IMR-90 (cell line): Measurements from ENCODE around the gene SLC5A3. TPM values are rescaled to one million over a fixed set of nuclear protein-coding genes. Genes with fewer than 3 reads are reported as not detected.

Source experiments
- ATAC-seq: fragments of 200-7000 bp; cut with Tn5 transposase; 2 replicates; pipeline ENCODE4 v1.9.1; 2020; ENCODE audit warnings: low read depth, mild to moderate bottlenecking, moderate library complexity
- BruUV-seq: library from RNA; stranded (reverse); fragments of 400-500 nt; replicated peaks from 2 replicates; lab custom pipeline; 2021; lab: Mats Ljungman, UMichigan
- CTCF ChIA-PET: fragments of 300-600 bp; formaldehyde crosslinking; extraction: SDS; loops from one replicate; lab custom pipeline; 2021; ENCODE audit warnings: antibody characterized with exemption; lab: Yijun Ruan, JAX
- POLR2A ChIA-PET: fragments of 300-600 bp; sonication (Branson Sonifier 250); formaldehyde crosslinking; loops from one replicate; lab custom pipeline; 2022; ENCODE audit warnings: antibody characterized with exemption; ENCODE audit not compliant: unreplicated experiment; lab: Charles Lee
- DNase-seq: peaks from one replicate; pipeline ENCODE4 v3.0.0; 2013
- H2AFZ ChIP-seq: replicated peaks from 2 replicates; pipeline ENCODE3; 2013; ENCODE audit warnings: low read length, mild to moderate bottlenecking; ENCODE audit not compliant: poor library complexity
- H2AK5ac ChIP-seq: 2 replicates; pipeline ENCODE4 v1.6.1; 2013; ENCODE audit warnings: low read depth, low read length, inconsistent platforms
- H2AK9ac ChIP-seq: replicated peaks from 2 replicates; pipeline ENCODE3; 2013; ENCODE audit warnings: mild to moderate bottlenecking, low read depth, low read length, moderate library complexity; ENCODE audit not compliant: poor library complexity
- H2BK120ac ChIP-seq: 2 replicates; pipeline ENCODE4 v1.6.1; 2013; ENCODE audit warnings: low read depth, low read length, inconsistent platforms
- H2BK15ac ChIP-seq: 3 replicates; pipeline ENCODE4 v1.6.1; 2013; ENCODE audit warnings: low read depth, low read length, inconsistent platforms
- H2BK20ac ChIP-seq: 2 replicates; pipeline ENCODE4 v1.6.1; 2013; ENCODE audit warnings: low read depth, mild to moderate bottlenecking, inconsistent platforms, low read length, moderate library complexity
- H2BK5ac ChIP-seq: 2 replicates; pipeline ENCODE4 v1.6.1; 2013; ENCODE audit warnings: mild to moderate bottlenecking, low read depth, low read length, inconsistent platforms; ENCODE audit not compliant: poor library complexity, severe bottlenecking
- H3K14ac ChIP-seq: replicated peaks from 2 replicates; pipeline ENCODE4 v1.6.1; 2013; ENCODE audit warnings: low read depth, low read length, inconsistent platforms
- H3K18ac ChIP-seq: 2 replicates; pipeline ENCODE4 v1.6.1; 2013; ENCODE audit warnings: low read depth, low read length, control low read depth
- H3K23ac ChIP-seq: 2 replicates; pipeline ENCODE4 v1.6.1; 2013; ENCODE audit warnings: low read depth, low read length, inconsistent platforms
- H3K27ac ChIP-seq: 2 replicates; pipeline ENCODE4 v1.5.1; 2013; ENCODE audit warnings: mild to moderate bottlenecking, control low read depth, low read length; ENCODE audit not compliant: insufficient read depth
- H3K27me3 ChIP-seq: 2 replicates; pipeline ENCODE4 v1.6.1; 2013; ENCODE audit warnings: low read length; ENCODE audit not compliant: control insufficient read depth, insufficient read depth
- H3K36me3 ChIP-seq: 2 replicates; pipeline ENCODE4 v1.6.1; 2013; ENCODE audit warnings: low read length, mixed read lengths; ENCODE audit not compliant: control insufficient read depth, insufficient read depth
- H3K4ac ChIP-seq: 2 replicates; pipeline ENCODE4 v1.6.1; 2013; ENCODE audit warnings: low read depth, low read length, inconsistent platforms
- H3K4me1 ChIP-seq: 2 replicates; pipeline ENCODE4 v1.6.1; 2013; ENCODE audit warnings: low read length, mixed read lengths; ENCODE audit not compliant: control insufficient read depth, insufficient read depth
- H3K4me2 ChIP-seq: 2 replicates; pipeline ENCODE4 v1.6.1; 2013; ENCODE audit warnings: low read depth, mild to moderate bottlenecking, control low read depth, low read length, moderate library complexity
- H3K4me3 ChIP-seq: 2 replicates; pipeline ENCODE4 v1.5.1; 2013; ENCODE audit warnings: low read depth, mild to moderate bottlenecking, control low read depth, low read length, moderate library complexity; ENCODE audit not compliant: insufficient read depth
- H3K56ac ChIP-seq: 2 replicates; pipeline ENCODE4 v1.6.1; 2013; ENCODE audit warnings: low read length, inconsistent platforms; ENCODE audit not compliant: insufficient read depth; ENCODE audit errors: extremely low read depth
- H3K79me1 ChIP-seq, 2 experiments: 2 replicates each; pipeline ENCODE4 v1.6.1; 2013; ENCODE audit warnings: low read length in 2 of 2, inconsistent platforms in 1 of 2, low read depth in 1 of 2
- H3K9ac ChIP-seq: 2 replicates; pipeline ENCODE4 v1.6.1; 2013; ENCODE audit warnings: low read depth, low read length, control low read depth
- H3K9me1 ChIP-seq: 2 replicates; pipeline ENCODE4 v1.6.1; 2013; ENCODE audit warnings: low read length, inconsistent platforms; ENCODE audit not compliant: insufficient read depth
- H3K9me3 ChIP-seq: 2 replicates; pipeline ENCODE4 v1.6.1; 2013; ENCODE audit warnings: low read length; ENCODE audit not compliant: control insufficient read depth, insufficient read depth
- H4K20me1 ChIP-seq: 2 replicates; pipeline ENCODE4 v1.6.1; 2013; ENCODE audit warnings: low read length, inconsistent platforms; ENCODE audit not compliant: insufficient read depth
- H4K5ac ChIP-seq: 2 replicates; pipeline ENCODE4 v1.6.1; 2013; ENCODE audit warnings: mild to moderate bottlenecking, low read depth, low read length, control low read depth
- H4K8ac ChIP-seq, 2 experiments: 2 replicates each; pipeline ENCODE4 v1.6.1; 2013; ENCODE audit warnings: low read depth in 2 of 2, low read length in 2 of 2, control low read depth in 1 of 2, inconsistent platforms in 1 of 2
- H4K91ac ChIP-seq: 2 replicates; pipeline ENCODE4 v1.6.1; 2013; ENCODE audit warnings: low read depth, low read length, inconsistent platforms; ENCODE audit not compliant: insufficient read depth
- BHLHE40 ChIP-seq: fragments of 150-350 bp; IDR thresholded peaks from 2 replicates; pipeline ENCODE4 v1.6.1; 2016; ENCODE audit warnings: mild to moderate bottlenecking, low read depth, low read length
- CTCF ChIP-seq: conservative IDR thresholded peaks from 2 replicates; pipeline ENCODE4 v1.5.1; 2012; ENCODE audit warnings: mild to moderate bottlenecking, low read depth, low read length, improper control_type of control experiment
- MAZ ChIP-seq: IDR thresholded peaks from 2 replicates; pipeline ENCODE4 v1.6.1; 2012; ENCODE audit warnings: low read depth, mild to moderate bottlenecking, low read length, improper control_type of control experiment, moderate library complexity, borderline replicate concordance
- MXI1 ChIP-seq: IDR thresholded peaks from 2 replicates; pipeline ENCODE4 v1.6.1; 2012; ENCODE audit warnings: low read depth, mild to moderate bottlenecking, low read length, moderate library complexity, borderline replicate concordance
- RAD21 ChIP-seq: IDR thresholded peaks from 2 replicates; pipeline ENCODE4 v1.6.1; 2012; ENCODE audit warnings: low read length, improper control_type of control experiment
- SMC3 ChIP-seq: fragments of 150-350 bp; IDR thresholded peaks from 2 replicates; pipeline ENCODE4 v1.6.1; 2016; ENCODE audit warnings: low read depth, mild to moderate bottlenecking, antibody characterized with exemption, low read length, moderate library complexity
- WGBS, 2 experiments: methylation state at CpG; one replicate each; pipeline versions ENCODE4 v1.1.5 to v1.1.7; 2013; ENCODE audit warnings: missing lambda C conversion rate in 2 of 2; ENCODE audit not compliant: insufficient read length in 1 of 2; ENCODE audit errors: extremely low coverage in 2 of 2; 5-methylcytosine and 5-hydroxymethylcytosine counted together
- dilution Hi-C: fragments of 300-500 bp; cut with HindIII; formaldehyde crosslinking; loops from one replicate; pipeline ENCODE4 v1.14.3; 2018; ENCODE audit warnings: low sequenced_read_pairs; ENCODE audit not compliant: unreplicated experiment
- in situ Hi-C: fragments of 300-500 bp; cut with MboI; formaldehyde crosslinking; loops from 3 replicates; pipeline ENCODE4 v1.14.3; 2019; ENCODE audit warnings: low sequenced_read_pairs, inconsistent platforms, mixed read lengths
- intact Hi-C: fragments of 100-400 bp; cut with micrococcal nuclease; formaldehyde crosslinking; loops from 2 replicates; pipeline ENCODE4 v1.10.0; 2022
- polyA plus RNA-seq, 3 experiments: library from polyadenylated mRNA; depleted of rRNA; stranded (reverse); fragments of >200 nt; gene quantifications; 2 replicates each; pipeline ENCODE4 v1.2.3, GENCODE V29; 2012; ENCODE audit warnings: low replicate concordance in 1 of 3
- total RNA-seq: library from RNA; depleted of rRNA; stranded (reverse); fragments of >200 nt; gene quantifications from 2 replicates; pipeline ENCODE4 v1.2.3, GENCODE V29; 2012

Gene SLC5A3
- total and polyA plus RNA-seq, 2 of the 4 experiments (the other 2 are of a cell fraction) = 1.8 to 9.9 TPM

DNA sequence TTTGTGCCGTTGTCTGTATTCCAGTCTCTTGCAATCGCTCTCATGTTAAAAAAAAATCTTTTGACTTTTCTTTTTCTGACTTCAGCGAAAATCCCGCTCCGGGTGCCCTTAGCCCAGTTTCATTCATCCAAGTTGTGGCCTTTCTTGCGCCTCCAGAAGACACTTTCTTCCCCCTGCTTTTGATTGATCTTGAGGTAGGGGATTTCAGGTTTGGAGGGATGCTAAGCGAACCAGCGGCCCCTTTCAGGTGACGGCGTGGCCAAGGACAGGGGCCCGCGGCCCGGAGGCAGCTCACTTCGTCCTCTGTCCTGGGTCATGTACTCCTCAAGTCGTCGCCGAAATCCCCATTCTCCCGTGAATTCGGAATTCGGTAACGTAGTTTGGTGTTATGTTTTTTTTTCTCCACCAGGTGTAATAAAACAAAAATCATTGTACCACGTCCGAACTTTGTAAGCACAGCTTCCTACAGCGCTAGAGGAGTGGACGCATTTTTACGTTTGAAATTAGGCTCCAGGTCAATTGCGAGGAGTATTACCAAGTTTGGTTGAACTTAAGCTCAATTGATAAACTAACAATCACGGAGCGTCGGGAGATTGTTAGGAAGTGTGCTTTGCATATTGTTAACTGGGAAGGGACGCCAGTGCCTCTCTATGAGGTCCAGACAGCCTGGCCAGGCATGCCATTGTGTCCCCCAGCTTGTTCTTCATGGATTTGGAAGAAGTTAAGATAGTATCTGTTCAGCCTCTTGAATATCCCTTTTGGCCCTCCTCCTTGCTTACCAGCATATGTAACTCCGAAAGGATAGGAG is 1.1 kb downstream of the SLC5A3 start:
- intact Hi-C loops = loop anchor here (2.0 to 5.0 kb wide), 2 partner anchors 128 to 276 kb away; no protein-coding TSS in a partner anchor
- Histone ChIP-seq H2AK5ac (0 out of 2 replicates have a peak overlapping the region, but pooled peaks have one; percentile 10), H2BK20ac (no peak overlapping the region), H4K8ac (no peak overlapping the region; a peak in 1 of 4 replicates), H4K20me1 (peaks cover 25% of the 10 kb centered on the region; the same call in 1 of the 2 replicates), H3K4me3 (peak overlapping the region; percentile 100), H3K27ac (peak overlapping the region; percentile 31), H3K9ac (peak overlapping the region; percentile 91), H2BK120ac (no peak overlapping the region), H3K23ac (peak overlapping the region; percentile 42), H4K5ac (no peak overlapping the region; the same call in 1 of the 2 replicates), H3K4ac (peak overlapping the region; percentile 47), H3K14ac (peak overlapping the region; percentile 46), H4K91ac (no peak overlapping the region), H3K9me3 (no peaks in the 10 kb centered on the region), H2AFZ (peak overlapping the region; percentile 33), H3K18ac (no peak overlapping the region; the same call in 1 of the 2 replicates), H3K27me3 (peaks cover 1% of the 10 kb centered on the region; the same call in 1 of the 2 replicates), H3K36me3 (peaks cover 1% of the 10 kb centered on the region; the same call in 1 of the 2 replicates), H3K4me1 (peaks cover 3% of the 10 kb centered on the region; the same call in 1 of the 2 replicates), H3K9me1 (no peaks in the 10 kb centered on the region), H2BK15ac (no peak overlapping the region), H3K79me1 (peaks cover 22 to 36% of the 10 kb centered on the region in 2 experiments), H2BK5ac (no peak overlapping the region), H3K56ac (peak overlapping the region; percentile 7; the same call in 1 of the 2 replicates), H3K4me2 (peak overlapping the region; percentile 92), H2AK9ac (peak overlapping the region; percentile 53)
- ChIA-PET CTCF (interaction anchor here (2.0 kb wide), 1 partner anchor 151 kb away, joined by 8 read pairs; no protein-coding TSS in a partner anchor), POLR2A (interaction anchor here (0.7 kb wide), 1 partner anchor 1680 kb away, joined by 3 read pairs; no protein-coding TSS in a partner anchor)
- ATAC-seq (no peak), DNase-seq (no peak)
- WGBS, 2 experiments = 0% methylated on average over 3 of the region's 32 CpGs; no CpG with 5 or more reads in 1 of the 2 experiments
- in situ Hi-C loops = no loop called here
- TF ChIP-seq RAD21 (no peak), CTCF (no peak), BHLHE40 (no peak), MAZ (no peak), SMC3 (no peak), MXI1 (no peak)
- dilution Hi-C loops = no loop called here
- BruUV-seq = no TSS peak
